HepG2 (cell line): ENCODE data around the gene P4HB. TPM values are rescaled to one million over a fixed set of nuclear protein-coding genes. Genes with fewer than 3 reads are reported as not detected.

Experiments
- ARNT2 ChIP-seq: sonication (generic); formaldehyde crosslinking; IDR thresholded peaks from 2 replicates; pipeline ENCODE4 v1.8.0; 2022; ENCODE audit warnings: mild to moderate bottlenecking, low read depth, missing genetic modification reagents, moderate library complexity
- ASH2L ChIP-seq: fragments of 300-600, 200-600 bp; sonication (generic); IDR thresholded peaks from 2 replicates; pipeline ENCODE4 v1.7.0; 2017; ENCODE audit warnings: low read depth, mild to moderate bottlenecking, moderate library complexity, mixed read lengths, low read length; ENCODE audit not compliant: insufficient read length
- DBP ChIP-seq: sonication (generic); formaldehyde crosslinking; IDR thresholded peaks from 2 replicates; pipeline ENCODE4 v1.4.0; 2020; ENCODE audit warnings: missing genetic modification reagents; ENCODE audit errors: not compliant biosample characterization
- KLF12 ChIP-seq: sonication (generic); formaldehyde crosslinking; IDR thresholded peaks from 2 replicates; pipeline ENCODE4 v1.4.0; 2020; ENCODE audit warnings: missing genetic modification reagents, borderline replicate concordance
- KLF13 ChIP-seq: sonication (generic); formaldehyde crosslinking; IDR thresholded peaks from 2 replicates; pipeline ENCODE4 v1.4.0; 2020; ENCODE audit warnings: mild to moderate bottlenecking, missing genetic modification reagents
- KLF9 ChIP-seq: IDR thresholded peaks from 2 replicates; pipeline ENCODE4 v1.6.1; 2016; ENCODE audit warnings: low read depth
- NKX3-1 ChIP-seq: sonication (generic); formaldehyde crosslinking; IDR thresholded peaks from 2 replicates; pipeline ENCODE4 v1.5.0; 2020; ENCODE audit warnings: missing genetic modification reagents
- NPAS2 ChIP-seq: sonication (generic); formaldehyde crosslinking; IDR thresholded peaks from 2 replicates; pipeline ENCODE4 v1.8.0; 2022; ENCODE audit warnings: mild to moderate bottlenecking, missing genetic modification reagents, borderline replicate concordance
- PHF21A ChIP-seq: sonication (generic); formaldehyde crosslinking; IDR thresholded peaks from 2 replicates; pipeline ENCODE4 v1.5.0; 2020; ENCODE audit warnings: mild to moderate bottlenecking, missing genetic modification reagents
- PHF8 ChIP-seq: sonication (generic); formaldehyde crosslinking; IDR thresholded peaks from 2 replicates; pipeline ENCODE4 v1.5.0; 2020; ENCODE audit warnings: missing genetic modification reagents
- SIN3B ChIP-seq: fragments of 150-350 bp; IDR thresholded peaks from 2 replicates; pipeline ENCODE4 v1.6.1; 2014; ENCODE audit warnings: low read length
- SOX6 ChIP-seq, 2 experiments: fragments of 450-650 bp in 1 of 2; sonication (generic) in 1 of 2; formaldehyde crosslinking in 1 of 2; IDR thresholded peaks; 2 replicates each; pipeline versions ENCODE4 v1.4.0 to v1.6.1; 2017 to 2020; ENCODE audit warnings: antibody characterized with exemption in 1 of 2, mild to moderate bottlenecking in 1 of 2, missing genetic modification reagents in 1 of 2
- SRY ChIP-seq: sonication (generic); formaldehyde crosslinking; IDR thresholded peaks from 2 replicates; pipeline ENCODE4 v1.8.0; 2022; ENCODE audit warnings: mild to moderate bottlenecking, missing genetic modification reagents
- STAG1 ChIP-seq: sonication (generic); formaldehyde crosslinking; IDR thresholded peaks from 2 replicates; pipeline ENCODE4 v1.4.0; 2020; ENCODE audit warnings: missing genetic modification reagents
- TAF1 ChIP-seq: sonication (generic); formaldehyde crosslinking; IDR thresholded peaks from 2 replicates; pipeline ENCODE4 v1.4.0; 2020; ENCODE audit warnings: missing genetic modification reagents
- TBX2 ChIP-seq: sonication (generic); formaldehyde crosslinking; IDR thresholded peaks from 2 replicates; pipeline ENCODE4 v1.5.0; 2020; ENCODE audit warnings: missing genetic modification reagents, mild to moderate bottlenecking, borderline replicate concordance
- TIGD3 ChIP-seq: sonication (generic); formaldehyde crosslinking; IDR thresholded peaks from 2 replicates; pipeline ENCODE4 v1.5.1; 2020; ENCODE audit warnings: mild to moderate bottlenecking, missing genetic modification reagents, borderline replicate concordance
- TP53 ChIP-seq: sonication (generic); formaldehyde crosslinking; conservative IDR thresholded peaks from 2 replicates; pipeline ENCODE4 v1.4.0; 2020; ENCODE audit warnings: missing genetic modification reagents
- XBP1 ChIP-seq: sonication (generic); formaldehyde crosslinking; IDR thresholded peaks from 2 replicates; pipeline ENCODE4 v1.5.0; 2020; ENCODE audit warnings: missing genetic modification reagents
- ZFYVE20 ChIP-seq: sonication (generic); formaldehyde crosslinking; IDR thresholded peaks from 2 replicates; pipeline ENCODE4 v1.8.0; 2023; ENCODE audit warnings: low read depth, mild to moderate bottlenecking, moderate library complexity, missing genetic modification reagents, borderline replicate concordance
- ZKSCAN5 ChIP-seq: sonication (generic); formaldehyde crosslinking; IDR thresholded peaks from 2 replicates; pipeline ENCODE4 v1.5.1; 2020; ENCODE audit warnings: mild to moderate bottlenecking, missing genetic modification reagents
- ZNF547 ChIP-seq: sonication (generic); formaldehyde crosslinking; IDR thresholded peaks from 2 replicates; pipeline ENCODE4 v1.5.1; 2020; ENCODE audit warnings: mild to moderate bottlenecking, missing genetic modification reagents
- ZNF549 ChIP-seq: sonication (generic); formaldehyde crosslinking; IDR thresholded peaks from 2 replicates; pipeline ENCODE4 v1.5.0; 2020; ENCODE audit warnings: missing genetic modification reagents
- ZNF678 ChIP-seq: sonication (generic); formaldehyde crosslinking; IDR thresholded peaks from 2 replicates; pipeline ENCODE4 v1.4.0; 2020; ENCODE audit warnings: mild to moderate bottlenecking, missing genetic modification reagents
- ZNF749 ChIP-seq: sonication (generic); formaldehyde crosslinking; IDR thresholded peaks from 2 replicates; pipeline ENCODE4 v1.8.0; 2022; ENCODE audit warnings: mild to moderate bottlenecking, missing genetic modification reagents, moderate library complexity, borderline replicate concordance
- ZNF772 ChIP-seq: sonication (generic); formaldehyde crosslinking; IDR thresholded peaks from 2 replicates; pipeline ENCODE4 v1.5.0; 2020; ENCODE audit warnings: mild to moderate bottlenecking, missing genetic modification reagents
- ZSCAN12 ChIP-seq: sonication (generic); formaldehyde crosslinking; IDR thresholded peaks from 2 replicates; pipeline ENCODE4 v1.9.0; 2021; ENCODE audit warnings: mild to moderate bottlenecking, missing genetic modification reagents
- ZUFSP ChIP-seq: sonication (generic); formaldehyde crosslinking; IDR thresholded peaks from 2 replicates; pipeline ENCODE4 v1.9.0; 2021; ENCODE audit warnings: missing genetic modification reagents, mild to moderate bottlenecking, borderline replicate concordance
- polyA plus RNA-seq, 8 experiments: library from polyadenylated mRNA; depleted of rRNA in 3 of 8; stranded (reverse) in 7 of 8; unstranded in 1 of 8; fragments of >200 nt; fragmentation: Illumina TruSeq in 4 of 8; extraction: Trizol in 4 of 8; gene quantifications; 2 replicates each; pipeline versions ENCODE4 v1.2.1 to v1.2.3, GENCODE V29; 2011 to 2016; ENCODE audit warnings: low read depth in 4 of 8, missing spikeins in 1 of 8, mixed read lengths in 1 of 8; ENCODE audit not compliant: insufficient read depth in 1 of 8
- total RNA-seq, 5 experiments: library from RNA; depleted of rRNA; stranded (reverse); fragments of >200 nt; fragmentation: Illumina TruSeq; extraction: Trizol; gene quantifications; 2 replicates each; pipeline ENCODE4 v1.2.3, GENCODE V29; 2016; ENCODE audit warnings: low read depth in 1 of 5

P4HB gene
- total and polyA plus RNA-seq, 2 of the 13 experiments (the other 11 are each of a cell fraction or from before 2014, with no cell fraction given), result 185 to 782 TPM

- TF ChIP-seq DBP (CRISPR knock-in tag), result no peak
- no peak for TF ChIP-seq ZUFSP (CRISPR knock-in tag)
- peak; percentile 24 for TF ChIP-seq ASH2L
- TF ChIP-seq ZNF547, result no peak; the same call in 1 of the 2 replicates
- no peak for TF ChIP-seq NKX3-1
- TF ChIP-seq KLF12 (CRISPR knock-in tag), result no peak
- no peak for TF ChIP-seq SOX6 (IDR thresholded peaks at IDR 0.05)
- peak; percentile 47; the same call in 1 of the 2 replicates for TF ChIP-seq SOX6 (CRISPR knock-in tag; IDR thresholded peaks at IDR 0.05)
- TF ChIP-seq PHF21A (CRISPR knock-in tag), result no peak
- TF ChIP-seq SRY, result no peak
- TF ChIP-seq ZNF749 (CRISPR knock-in tag), result peak; percentile 26; the same call in 1 of the 2 replicates
- TF ChIP-seq ZFYVE20, result no peak
- TF ChIP-seq ZSCAN12, result no peak
- TF ChIP-seq NPAS2 (CRISPR knock-in tag), result no peak
- TF ChIP-seq SIN3B, result no peak
- no peak for TF ChIP-seq ZNF772 (CRISPR knock-in tag)
- no peak for TF ChIP-seq STAG1
- TF ChIP-seq TP53 (CRISPR knock-in tag), result no peak
- no peak for TF ChIP-seq ZNF549 (CRISPR knock-in tag)
- TF ChIP-seq ZNF678 (CRISPR knock-in tag), result no peak
- TF ChIP-seq ZKSCAN5 (CRISPR knock-in tag), result no peak
- TF ChIP-seq TIGD3 (CRISPR knock-in tag), result no peak
- TF ChIP-seq KLF9 (CRISPR knock-in tag), result no peak
- TF ChIP-seq TBX2 (CRISPR knock-in tag), result 0 out of 2 replicates have a peak, but pooled peaks have one; percentile 28
- no peak for TF ChIP-seq ARNT2 (CRISPR knock-in tag)
- peak; percentile 36 for TF ChIP-seq TAF1 (CRISPR knock-in tag)
- TF ChIP-seq KLF13 (CRISPR knock-in tag), result peak; percentile 21; the same call in 1 of the 2 replicates
- no peak for TF ChIP-seq XBP1 (CRISPR knock-in tag)
- no peak for TF ChIP-seq PHF8 (CRISPR knock-in tag)
These were observed 28.3 kb downstream of the P4HB start (continued) for GRCh38 chr17:81831957-81832607.
